ENCODE results near the gene LHFPL3. TPM values are rescaled to one million over a fixed set of nuclear protein-coding genes. Genes with fewer than 3 reads are reported as not detected.

Gene LHFPL3
- total RNA-seq, 1 experiment from 2014 or later, result not detected

GRCh38 chr7:104621321-104621720 is 292.9 kb downstream of the LHFPL3 start:
- Mint-ChIP-seq H3K9me3 (peaks cover 0 to 14% of the 10 kb centered on the region in 2 experiments; a peak in 2 of 5 replicates), H3K27me3 (ENCODE audit: low read depth) (peaks cover 1% of the 10 kb centered on the region; the same call in 1 of the 2 replicates), H3K27ac (no peak overlapping the region), H3K4me3 (no peak overlapping the region), H3K4me1 (no peaks in the 10 kb centered on the region), H3K36me3 (ENCODE audit: insufficient read depth in 1 of 3, low read depth in 3 of 3) (no peaks in the 10 kb centered on the region; a peak in 1 of 7 replicates)
- no peak overlapping the region for H2BK12ac ChIP-seq (ENCODE audit: insufficient read length, low read depth, low read length)
- no peak overlapping the region for H3K4ac ChIP-seq (ENCODE audit: low read depth, low read length)
- no peak overlapping the region for H4K5ac ChIP-seq (ENCODE audit: insufficient read length, low read depth, low read length)
- no peak overlapping the region for H2BK5ac ChIP-seq (ENCODE audit: insufficient read length, low read length)
- WGBS (ENCODE audit: extremely low coverage, insufficient read length, low lambda C conversion rate), result no CpG with 5 or more reads among the region's 3 CpGs
- H2AFZ ChIP-seq (ENCODE audit: low read length), result no peak overlapping the region
- H3K79me2 ChIP-seq (ENCODE audit: insufficient read depth, low read length), result no peaks in the 10 kb centered on the region
- no peak overlapping the region for H3K4me2 ChIP-seq (ENCODE audit: insufficient read depth, insufficient read length, low read length)
- no peak overlapping the region for H3K23ac ChIP-seq (ENCODE audit: insufficient read length, low read depth, low read length)
- H3K27ac ChIP-seq (ENCODE audit: insufficient read length, low read depth, low read length), result no peak overlapping the region
- no peak for TF ChIP-seq CTCF (conservative IDR thresholded peaks at IDR 0.05)
- no peak for DNase-seq
- no peak overlapping the region for H4K91ac ChIP-seq (ENCODE audit: insufficient read length, low read depth, low read length)
- no peaks in the 10 kb centered on the region for H3K79me1 ChIP-seq (ENCODE audit: insufficient read depth, low read depth, low read length, poor library complexity, severe bottlenecking)
- no peaks in the 10 kb centered on the region for H3K9me3 ChIP-seq (ENCODE audit: control insufficient read depth, low read depth, low read length)
- H3K14ac ChIP-seq (ENCODE audit: insufficient read depth, low read length), result no peak overlapping the region
- H3K4me1 ChIP-seq (ENCODE audit: insufficient read depth, low read length), result no peaks in the 10 kb centered on the region
- H2BK20ac ChIP-seq (ENCODE audit: low read depth, low read length, poor library complexity, severe bottlenecking), result no peak overlapping the region
- H3K18ac ChIP-seq (ENCODE audit: insufficient read length, low read depth, low read length), result no peak overlapping the region
- no peak overlapping the region for H3T11ph ChIP-seq (ENCODE audit: low read length)
- no peak overlapping the region for H2BK120ac ChIP-seq (ENCODE audit: low read depth, low read length, poor library complexity, severe bottlenecking)
- no peaks in the 10 kb centered on the region for H3K27me3 ChIP-seq (ENCODE audit: insufficient read depth, low read length)
- H2BK15ac ChIP-seq (ENCODE audit: low read depth, low read length), result no peak overlapping the region
- H3K9ac ChIP-seq (ENCODE audit: extremely low read depth, insufficient read length, low read length), result no peak overlapping the region
- H2AK5ac ChIP-seq (ENCODE audit: insufficient read length, low read length), result no peak overlapping the region
- H4K8ac ChIP-seq (replicated peaks; ENCODE audit: insufficient read length, low read depth, low read length), result no peak overlapping the region
- no peaks in the 10 kb centered on the region for H3K23me2 ChIP-seq (ENCODE audit: insufficient read length, low read depth, low read length, poor library complexity, severe bottlenecking)
- no peaks in the 10 kb centered on the region for H4K20me1 ChIP-seq (ENCODE audit: control insufficient read depth, insufficient read depth, insufficient read length)
- no peak overlapping the region for H3K56ac ChIP-seq (ENCODE audit: insufficient read length, low read depth, low read length)
